Measurements from ENCODE around the gene GGT6.
A peak's percentile ranks its signal among the peaks of the same experiment; 100 is the strongest.

GGT6 gene

GRCh38 chr17:4550534-4551039 is 9.8 kb downstream of the GGT6 start:
- DNase-seq, result no peak

GRCh38 chr17:4549781-4550533 is 10.4 kb downstream of the GGT6 start:
- no peak for DNase-seq

DNA sequence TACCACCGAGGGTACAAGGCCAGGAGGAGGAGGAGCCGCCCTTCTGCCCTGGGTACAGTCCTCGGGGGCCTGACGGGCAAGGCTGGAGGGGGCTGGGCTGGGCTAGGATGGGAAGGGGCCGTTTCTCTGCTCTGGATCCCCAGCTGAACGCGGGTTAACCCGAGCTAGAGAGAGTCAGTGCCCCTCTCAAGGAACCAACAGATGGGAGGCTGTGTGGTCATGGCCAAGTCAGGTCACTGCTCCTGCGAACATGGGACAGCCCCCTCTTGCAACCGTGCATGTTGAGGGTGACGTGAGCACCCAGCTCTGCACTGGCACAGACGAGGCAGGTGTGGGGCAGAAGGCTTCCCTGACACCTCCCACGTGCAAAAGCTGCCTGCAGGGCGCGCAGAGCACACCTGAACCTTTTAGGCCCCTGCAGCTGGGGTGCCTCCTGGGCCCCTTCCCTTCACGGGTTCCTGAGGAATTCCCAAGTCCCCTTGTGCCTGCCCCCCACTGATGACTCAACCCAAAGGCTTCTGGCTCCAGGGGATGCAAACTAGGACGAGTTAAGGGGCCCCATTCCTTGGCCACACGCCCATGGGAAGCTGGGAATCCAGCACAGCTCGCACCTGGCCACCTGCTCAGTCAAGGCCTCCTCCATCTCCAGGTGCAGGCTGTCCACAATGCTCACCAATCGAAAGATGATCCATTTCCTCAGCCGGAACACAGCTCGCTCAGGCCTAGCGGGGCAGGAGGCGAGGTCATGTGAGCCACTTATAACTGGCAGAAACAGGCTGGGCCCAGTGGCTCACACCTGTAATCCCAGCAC is 11.5 kb downstream of the GGT6 start:
- no peak for DNase-seq

DNA sequence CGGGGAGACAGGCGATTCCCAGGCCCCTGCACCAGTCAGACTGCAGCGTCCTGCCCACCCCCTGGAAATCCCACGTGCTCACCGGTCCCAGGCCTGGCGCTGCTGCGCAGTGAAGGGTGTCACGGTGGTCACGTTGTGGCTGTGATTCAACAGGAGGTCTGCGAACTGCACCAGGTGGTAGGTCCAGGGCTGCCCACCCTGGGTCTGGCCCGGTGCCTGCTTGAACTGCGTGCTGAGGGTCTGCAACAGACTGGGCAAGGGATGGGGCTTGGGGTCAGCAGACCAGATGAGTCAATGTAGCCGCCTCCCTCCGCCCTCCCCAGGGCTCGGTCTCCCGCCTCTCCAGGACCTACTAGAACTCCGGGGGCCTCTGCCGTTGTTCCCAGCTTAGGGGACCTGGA is 12.3 kb downstream of the GGT6 start:
- no peak for DNase-seq

DNA sequence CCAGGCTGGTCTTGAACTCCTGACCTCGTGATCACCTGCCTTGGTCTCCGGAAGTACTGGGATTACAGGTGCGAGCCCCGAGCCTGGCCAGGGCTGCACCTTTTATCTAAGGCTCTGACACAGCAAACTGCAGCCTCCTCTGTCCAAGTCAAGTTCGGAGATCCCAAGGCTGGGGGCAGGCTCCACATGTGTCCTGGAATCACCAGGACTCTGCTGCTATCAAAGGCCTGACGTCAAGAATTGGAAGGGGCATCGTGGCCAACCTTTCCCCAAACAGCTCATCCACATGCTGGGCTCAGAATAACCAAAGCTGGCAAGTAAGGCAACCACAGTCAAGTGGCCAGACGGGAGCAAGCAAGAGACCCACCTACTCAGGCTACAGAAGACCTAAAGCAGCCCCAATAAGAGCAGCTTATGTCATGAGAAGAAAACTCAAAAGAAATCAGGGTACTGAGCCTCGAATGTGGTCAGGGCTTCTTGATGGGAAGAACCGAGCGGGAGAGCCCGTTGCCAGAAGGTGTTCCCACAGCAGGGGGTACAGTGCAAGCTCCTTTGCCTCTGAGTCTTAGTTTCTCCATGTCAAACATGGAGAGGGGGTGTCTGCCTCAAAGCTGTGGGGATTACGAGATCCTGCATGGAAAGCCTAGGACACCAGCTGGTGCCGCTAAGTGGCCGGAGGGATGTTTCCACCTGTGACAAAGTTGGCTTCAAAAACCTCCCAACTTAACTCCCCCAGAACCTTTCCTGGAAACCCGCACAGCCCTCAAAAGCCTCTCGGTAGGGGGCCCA is 13.1 kb downstream of the GGT6 start:
- no peak for DNase-seq

GRCh38 chr17:4545217-4545951 is 15.0 kb downstream of the GGT6 start:
- DNase-seq, result no peak

DNA sequence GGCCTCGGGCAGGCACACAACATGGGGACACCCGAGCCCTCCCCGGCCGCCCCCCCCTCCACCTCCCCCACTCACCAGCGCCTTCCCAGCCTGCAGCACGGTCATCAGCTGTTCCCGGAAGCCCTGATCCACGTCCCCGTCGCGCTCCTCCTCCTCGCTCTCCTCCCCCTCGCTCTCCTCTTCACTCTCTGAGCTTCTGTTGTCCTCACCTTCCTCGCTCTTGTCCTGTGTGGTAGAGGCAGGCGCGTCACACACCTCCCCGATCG is 15.5 kb downstream of the GGT6 start:
- DNase-seq, result no peak

DNA sequence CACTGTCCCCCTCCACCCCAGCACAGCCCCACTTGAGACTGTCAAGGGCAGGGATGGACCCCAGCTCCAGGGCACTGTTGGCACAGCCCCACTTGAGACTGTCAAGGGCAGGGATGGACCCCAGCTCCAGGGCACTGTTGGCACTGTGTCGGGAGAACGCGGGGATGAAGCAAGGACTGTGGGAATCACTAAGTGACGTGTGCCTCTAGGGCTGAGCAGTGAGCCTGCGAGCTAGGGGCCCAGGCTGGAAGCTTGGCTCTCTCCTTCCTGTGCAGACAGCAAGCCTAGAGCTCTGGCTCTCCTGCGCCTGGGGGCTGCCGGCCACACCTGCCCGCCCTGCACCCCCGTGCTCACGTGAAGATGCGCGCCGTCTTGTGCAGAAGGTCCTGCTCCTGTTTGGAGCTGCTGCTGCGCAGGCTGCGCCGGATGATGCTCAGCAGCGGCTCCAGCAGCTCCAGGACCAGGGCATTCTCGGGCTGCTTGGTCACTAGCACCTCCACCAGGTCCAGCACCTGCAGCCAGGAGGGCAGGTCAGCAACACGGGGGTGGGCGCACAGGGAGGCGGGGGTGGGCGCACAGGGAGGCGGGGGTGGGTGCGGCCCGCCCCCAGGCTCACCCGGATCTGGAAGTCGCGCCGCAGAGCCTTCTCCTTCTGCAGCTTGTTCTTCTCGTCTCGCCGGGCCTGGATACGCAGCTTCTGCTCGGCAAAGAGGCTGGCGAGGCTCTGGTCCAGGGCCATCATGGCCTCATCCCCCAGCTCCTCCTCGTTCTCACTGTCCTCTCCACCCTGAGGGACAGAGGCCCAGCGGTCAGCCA is 16.0 kb downstream of the GGT6 start:
- DNase-seq, result no peak

GRCh38 chr17:4543557-4544026 is 16.8 kb downstream of the GGT6 start:
- no peak for DNase-seq

DNA sequence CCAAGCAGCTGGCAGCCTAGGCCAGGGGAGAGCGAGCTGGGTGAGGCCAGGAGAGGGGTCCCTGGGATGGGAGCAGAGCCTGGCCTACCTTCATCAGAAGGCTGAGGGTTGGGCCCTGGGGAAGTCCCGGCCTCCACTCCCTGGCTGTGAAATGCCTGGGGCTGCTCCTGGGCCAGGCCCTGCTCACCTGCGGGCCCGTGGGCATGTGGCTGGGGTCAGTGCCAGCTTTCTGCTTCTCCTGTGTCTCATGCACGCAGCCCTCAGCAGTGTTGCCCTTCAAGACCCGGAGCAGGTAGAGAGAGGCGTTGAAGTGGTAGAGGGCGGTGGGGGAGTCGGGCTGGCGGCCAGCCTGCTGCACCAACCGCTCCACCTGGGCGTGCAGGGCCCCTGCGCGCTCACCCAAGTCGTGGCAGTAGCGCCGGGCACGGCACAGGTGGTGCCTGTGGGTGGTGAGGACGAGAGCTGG is 17.6 kb downstream of the GGT6 start:
- DNase-seq, result no peak

DNA sequence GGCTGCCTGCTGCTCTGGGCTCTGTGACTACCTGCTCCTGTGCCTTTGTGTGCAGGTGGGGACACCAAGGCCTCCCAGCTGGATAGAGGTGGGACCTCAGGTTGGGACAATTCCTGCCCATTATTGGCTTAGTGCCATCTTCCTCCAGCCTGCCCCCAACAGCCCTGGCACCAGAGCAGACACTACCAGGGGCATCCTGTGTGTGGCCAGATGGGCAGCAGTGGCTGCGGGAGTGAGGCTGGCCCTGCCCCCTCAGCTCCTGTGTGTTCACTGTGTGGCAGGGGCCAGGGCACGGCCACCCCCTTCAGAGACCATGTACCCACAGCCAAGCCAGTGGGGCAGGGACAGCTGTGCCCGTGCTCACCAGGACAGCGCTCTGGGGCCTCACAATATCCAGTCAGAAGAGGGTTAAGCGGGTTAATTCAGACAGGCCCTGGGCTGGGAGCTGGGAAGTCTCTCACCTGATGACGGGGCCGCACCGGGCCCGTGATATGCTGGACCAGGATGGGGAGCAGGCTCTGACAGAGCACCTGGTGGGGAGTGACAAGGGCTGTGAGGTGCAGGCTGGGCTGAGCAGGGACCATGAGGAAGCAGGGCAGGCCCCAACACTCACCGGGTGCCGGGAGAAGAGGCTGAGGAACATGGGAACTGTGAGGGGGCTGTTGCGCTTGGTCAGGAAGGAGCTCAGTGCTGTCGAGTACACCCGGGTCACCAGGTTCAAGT is 18.2 kb downstream of the GGT6 start:
- no peak for DNase-seq

- DNase-seq, result no peak
Measured at GRCh38 chr17:4541328-4542002, 18.9 kb downstream of the GGT6 start.

DNA sequence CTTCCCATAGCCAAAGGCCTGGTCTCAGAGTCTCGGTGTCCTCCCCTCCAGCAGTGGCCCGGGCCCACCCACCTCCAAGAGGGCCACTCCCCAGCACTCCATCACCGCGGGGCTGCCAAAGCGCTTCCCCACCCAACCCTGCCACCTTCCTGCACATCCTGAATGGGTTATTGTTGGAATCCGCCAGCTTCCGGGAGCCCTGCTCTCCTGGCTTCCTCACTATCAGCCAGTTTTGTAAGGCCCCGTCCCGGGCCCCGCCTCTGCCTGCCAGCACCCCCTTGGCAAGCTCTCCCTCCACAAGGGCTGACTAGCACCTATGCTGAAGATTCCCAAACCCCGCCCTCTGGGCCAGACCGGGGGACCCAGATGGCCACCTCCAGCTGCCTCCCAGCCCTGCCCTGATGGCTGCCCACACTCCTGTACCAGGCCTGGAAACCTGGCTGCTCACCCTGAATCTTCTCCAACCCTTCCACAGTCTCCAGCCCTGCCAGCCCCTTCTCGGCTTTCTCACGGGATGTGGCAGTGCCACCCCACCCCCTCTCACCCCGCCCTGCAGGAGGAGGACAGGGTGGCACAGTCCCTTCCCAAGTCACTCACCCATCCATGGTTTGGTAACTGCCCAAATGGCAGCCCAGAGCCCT is 19.6 kb downstream of the GGT6 start:
- DNase-seq, result no peak

- no peak for DNase-seq
Measured at GRCh38 chr17:4540224-4540651, 20.1 kb downstream of the GGT6 start.

DNA sequence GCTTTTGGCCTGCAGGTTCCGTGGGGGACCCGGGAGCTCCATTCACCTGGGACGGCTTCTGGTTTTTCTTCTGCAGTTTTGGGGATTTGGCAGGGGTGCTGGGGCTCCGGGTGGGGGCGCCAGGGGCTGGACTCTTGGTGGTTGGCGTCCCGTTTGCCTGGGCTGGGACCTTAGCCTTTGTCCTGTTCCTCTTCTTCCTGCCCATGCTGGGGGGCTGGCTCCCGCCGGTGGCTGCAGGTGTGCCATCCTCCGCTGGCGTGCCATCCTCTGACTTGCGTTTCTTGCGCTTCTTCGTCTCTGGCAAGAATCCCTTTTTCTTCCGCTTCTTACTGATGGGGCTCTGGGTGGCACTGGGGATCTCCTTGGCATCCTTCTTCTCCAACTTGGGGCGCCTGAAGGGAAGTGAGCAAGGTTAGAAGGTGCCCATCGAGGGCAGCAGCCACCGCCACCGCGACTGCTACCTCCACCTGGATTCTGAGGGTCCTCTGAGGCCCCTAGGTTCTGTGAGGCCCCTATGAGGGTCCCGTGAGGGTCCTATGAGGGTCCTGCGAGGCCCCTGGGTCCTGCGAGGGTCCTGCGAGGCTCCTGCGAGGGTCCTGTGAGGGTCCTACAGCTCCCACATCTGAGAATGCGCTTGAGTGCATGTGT is 20.7 kb downstream of the GGT6 start:
- no peak for DNase-seq

DNA sequence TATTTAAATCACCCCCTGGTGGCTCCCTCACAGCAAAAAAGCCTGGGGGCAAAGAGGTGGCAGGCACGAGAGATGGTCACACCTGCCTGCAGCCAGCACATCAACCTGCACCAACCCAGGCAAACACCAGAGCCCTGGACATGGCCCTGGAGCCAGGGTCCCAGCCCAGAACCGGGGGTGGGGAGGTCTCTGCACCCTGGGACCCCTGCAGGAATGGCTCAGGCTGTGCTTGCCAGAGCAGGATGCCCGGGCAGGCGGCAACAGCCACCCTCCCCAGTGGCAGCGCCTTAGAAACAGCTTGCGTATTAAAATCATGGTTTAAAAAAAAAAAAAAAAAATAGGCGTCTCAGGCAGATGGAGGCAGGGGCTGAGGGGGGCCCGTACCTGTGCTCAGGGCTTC is 21.4 kb downstream of the GGT6 start:
- DNase-seq, result no peak

DNA sequence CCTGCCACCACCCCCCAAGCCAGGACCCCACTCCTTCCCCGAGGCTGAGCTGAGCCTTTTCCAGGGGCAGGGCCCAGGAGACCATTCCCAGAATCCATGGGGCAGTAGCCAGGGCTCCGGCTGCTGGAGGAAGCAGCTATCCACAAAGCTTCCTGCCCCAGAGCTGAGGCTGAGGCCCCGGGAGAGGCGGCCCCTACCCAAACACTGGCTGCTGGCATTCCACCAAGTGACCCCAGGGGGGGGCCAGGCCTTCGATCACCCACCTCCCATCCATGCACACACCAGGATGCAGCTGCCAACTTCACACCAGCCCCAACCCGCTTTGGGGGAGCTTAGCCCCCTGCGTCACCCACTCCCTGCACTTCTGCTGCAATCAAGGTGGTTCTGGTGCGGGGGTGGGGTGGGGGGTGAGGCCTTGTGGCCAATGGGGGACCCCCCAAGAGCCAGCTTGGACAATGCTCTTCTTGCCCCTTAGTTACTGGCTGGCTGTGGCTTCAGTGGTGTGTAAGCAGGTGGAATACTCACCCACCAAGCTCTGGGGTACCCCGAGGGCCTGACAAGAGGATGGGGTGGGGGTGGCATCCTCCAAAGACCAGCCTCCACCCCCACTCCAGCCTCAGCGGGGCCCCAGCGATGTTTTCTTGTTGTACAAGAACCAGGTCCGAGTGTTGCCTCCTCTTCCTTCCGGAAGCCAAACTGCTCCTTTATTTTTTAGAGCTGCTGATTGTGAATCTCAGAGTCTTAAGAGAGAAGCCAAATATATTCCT is 22.0 kb downstream of the GGT6 start:
- DNase-seq, result no peak

DNA sequence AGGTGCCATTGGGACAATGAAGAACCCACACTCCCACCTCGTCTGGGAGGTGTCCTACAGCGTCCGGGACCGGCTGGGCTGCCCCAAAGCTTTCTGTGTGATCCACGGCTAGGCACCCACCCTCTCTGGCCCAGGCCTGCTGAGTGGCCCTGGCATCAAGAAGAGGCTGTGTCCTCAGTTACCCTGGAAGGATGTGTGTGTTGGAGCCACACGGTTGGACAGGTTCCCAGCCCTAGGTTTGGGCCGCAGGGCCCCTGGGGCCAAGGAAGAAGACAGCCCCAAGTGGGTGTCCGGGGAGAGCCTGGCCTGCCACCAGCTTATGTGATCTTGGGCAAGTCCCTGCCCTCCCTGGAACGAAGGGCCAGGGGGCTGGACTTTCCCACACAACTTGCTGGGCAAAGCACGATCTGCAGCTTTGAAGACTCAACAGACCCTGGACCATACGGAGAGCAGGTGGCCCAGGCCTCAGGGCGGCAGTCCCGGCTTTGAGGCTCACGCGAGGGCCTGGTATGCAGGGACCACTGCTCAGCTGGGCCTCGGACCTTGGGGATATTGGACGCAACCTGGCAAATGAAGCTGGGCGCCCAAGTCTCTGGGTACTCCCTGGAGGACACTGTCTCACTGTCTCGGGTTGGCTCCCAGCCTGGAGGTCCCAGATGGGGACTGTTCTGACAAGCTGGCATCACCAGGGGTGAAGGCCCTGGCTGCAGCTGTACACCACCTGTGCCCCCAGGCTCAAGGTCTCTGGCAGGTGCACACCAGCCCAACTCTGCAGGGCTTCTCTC is 22.7 kb downstream of the GGT6 start:
- peak in 1 of 2 experiments; percentile 36 for DNase-seq
